NCI-H446 treated with DMSO at 0.1 percent for 48 hours (cell line): Measurements from ENCODE around the gene CGA.
"Not testable (repeated sequence)": the region's sequence is repeated elsewhere in the genome, so short reads cannot be mapped to it uniquely, and the experiment has no call there.

Experiments
- DNase-seq: peaks from one replicate; lab custom pipeline; 2025; lab: John Stamatoyannopoulos, UW

The CGA gene

DNA sequence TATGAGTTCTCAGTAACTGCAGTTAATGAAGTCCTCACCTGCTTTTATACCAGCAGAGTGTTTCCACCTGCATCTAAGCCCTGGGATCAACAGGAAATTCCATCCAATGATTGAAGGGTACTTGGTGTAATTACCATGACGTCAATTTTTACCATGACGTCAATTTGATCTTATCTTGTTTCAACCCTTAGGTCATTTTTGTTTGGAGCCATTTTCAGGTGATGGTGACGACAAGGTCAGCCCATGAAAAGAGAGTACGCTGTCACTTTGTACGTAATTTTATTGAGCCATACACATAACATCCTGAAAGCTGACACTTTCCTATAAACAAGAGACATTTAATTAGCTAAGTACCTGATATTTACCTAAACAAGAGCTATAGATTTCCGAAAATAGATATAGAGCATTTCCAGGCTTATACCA is at the start of gene CGA:
Gene CGA (minus strand): TSS at position 20 of the 423 bp plus-strand sequence. CDS start 6,906 bp downstream, outside the sequence.
- DNase-seq: no peak

- DNase-seq: not testable (repeated sequence)
These were observed 45.0 kb upstream of the CGA start for GRCh38 chr6:87139927-87140326.

- DNase-seq: peak; percentile 4
These were observed 44.3 kb upstream of the CGA start for GRCh38 chr6:87139236-87139635.

- DNase-seq: no peak
These were observed 42.1 kb upstream of the CGA start for GRCh38 chr6:87136963-87137362.

DNA sequence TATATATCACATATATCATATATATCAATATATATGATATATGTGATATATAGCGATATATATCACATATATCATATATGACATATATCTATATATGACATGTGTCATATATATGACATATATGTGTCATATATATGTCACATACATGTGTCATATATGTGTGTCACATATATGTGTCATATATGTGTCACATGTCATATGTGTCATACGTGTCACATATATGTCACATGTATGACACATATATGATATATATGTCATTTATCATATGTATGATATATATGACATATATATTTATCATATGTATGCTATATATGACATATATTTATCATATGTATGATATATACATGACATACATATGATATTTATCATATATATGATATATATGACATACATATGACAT is 32.8 kb upstream of the CGA start:
- DNase-seq: no peak

DNA sequence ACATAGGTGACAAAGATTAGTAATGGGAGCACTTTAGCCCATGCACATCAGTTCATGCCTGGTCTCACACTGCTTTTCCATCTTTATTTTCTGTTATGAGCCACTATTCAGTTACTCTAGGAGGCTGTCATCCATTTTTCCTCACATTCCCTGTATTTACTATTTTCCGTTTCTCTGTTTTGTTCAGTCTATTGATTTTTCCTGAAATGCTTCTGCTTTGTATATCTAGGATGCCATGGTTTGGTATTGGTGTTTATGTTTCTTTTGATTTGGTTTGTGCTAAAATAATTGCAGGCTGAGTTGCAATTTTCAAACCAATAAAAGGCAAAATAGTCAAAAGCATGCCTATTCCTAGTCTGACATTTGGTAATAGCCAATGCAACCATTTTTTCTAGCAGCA is 31.6 kb upstream of the CGA start:
- no peak for DNase-seq

- no peak for DNase-seq
These were observed 29.2 kb upstream of the CGA start for GRCh38 chr6:87124074-87124473.

DNA sequence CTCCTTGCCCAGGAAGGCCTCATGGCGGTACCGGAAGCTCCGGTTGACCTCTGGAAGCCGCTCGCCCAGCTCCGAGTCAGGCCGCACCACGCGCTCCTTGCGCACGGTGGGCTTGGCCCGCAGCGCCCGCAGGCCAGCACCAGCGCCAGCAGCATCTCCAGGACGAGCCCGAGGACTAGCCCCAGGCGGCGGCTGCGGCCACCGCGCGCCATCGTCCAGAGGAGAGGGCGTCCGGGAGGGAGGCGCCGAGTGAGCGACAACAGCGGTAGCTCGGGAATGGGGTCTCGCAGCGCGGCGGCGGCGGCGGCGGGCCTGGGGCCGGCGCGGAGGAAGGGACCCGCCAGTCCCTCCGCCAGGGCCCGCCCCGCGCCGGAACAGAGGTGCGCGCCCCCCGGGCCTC is 27.6 kb upstream of the CGA start:
- DNase-seq: no peak

DNA sequence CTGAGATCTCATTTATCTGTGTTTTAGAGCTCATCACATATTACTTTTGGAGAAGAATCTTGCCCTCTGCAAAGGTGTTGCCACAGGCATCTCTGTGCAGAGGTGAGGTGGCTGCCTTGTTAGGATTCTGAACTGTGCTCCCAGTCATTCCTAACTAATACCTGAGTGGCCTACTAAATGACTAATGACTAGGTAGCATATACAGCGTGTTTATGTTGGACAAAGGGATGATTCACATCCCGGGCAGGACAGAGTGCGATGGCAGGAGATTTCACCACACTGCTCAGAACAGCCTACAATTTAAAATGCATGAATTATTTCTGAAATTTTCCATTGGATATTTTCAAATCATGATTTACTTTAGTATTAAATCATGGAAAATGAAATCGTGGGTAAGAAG is 23.1 kb upstream of the CGA start:
- DNase-seq: no peak

DNA sequence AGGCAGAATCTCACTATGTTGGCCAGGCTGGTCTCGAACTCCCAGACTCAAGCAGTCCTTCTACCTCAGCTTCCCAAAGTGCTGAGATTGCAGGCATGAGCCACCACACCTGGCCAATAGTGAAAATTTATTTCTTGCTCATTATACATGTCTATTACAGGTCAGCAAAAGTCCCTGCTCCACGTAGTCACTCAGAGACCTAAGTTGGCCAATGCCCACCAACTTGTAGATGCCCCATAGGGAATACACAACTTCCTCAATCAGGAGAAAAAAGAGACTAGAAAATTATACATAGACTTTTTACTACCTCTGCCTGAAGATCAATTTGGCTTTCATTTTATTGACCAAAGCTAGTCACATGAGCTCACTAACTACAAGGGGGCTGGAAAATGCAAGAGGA is 22.0 kb upstream of the CGA start:
- DNase-seq: no peak

DNA sequence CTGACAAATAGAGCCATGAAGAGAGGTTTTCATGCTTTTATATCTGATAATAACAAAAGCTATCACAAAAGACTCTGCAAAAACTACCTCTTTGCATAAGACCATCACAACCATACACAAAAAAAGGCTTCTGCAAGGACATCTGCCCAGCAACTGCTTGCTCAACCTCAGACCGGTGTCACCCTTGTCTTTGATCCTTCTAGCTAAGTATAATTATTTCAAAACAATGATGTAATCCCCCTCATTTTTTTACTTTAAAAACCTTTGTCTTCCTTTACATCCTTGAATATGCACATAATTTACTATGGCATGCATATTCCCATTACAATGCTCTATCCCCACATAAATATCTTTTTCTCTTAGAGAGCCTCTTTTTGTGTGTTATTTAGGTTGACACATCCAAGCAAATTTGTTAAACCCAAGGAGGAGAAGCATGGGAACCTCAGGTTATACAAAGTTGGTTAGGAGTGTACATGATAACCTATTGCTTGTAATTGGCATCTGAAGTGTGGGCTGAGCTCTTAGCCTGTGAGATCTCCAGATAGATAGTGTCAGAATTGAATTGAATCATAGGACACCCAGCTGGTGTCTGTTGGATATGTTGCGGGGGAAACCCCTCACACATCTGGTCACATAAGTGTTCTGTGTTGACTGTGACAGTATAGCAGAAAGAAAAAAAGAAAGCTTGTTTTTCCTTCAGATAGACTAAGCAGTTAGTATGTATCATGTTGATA is 20.7 kb upstream of the CGA start:
- no peak for DNase-seq

DNA sequence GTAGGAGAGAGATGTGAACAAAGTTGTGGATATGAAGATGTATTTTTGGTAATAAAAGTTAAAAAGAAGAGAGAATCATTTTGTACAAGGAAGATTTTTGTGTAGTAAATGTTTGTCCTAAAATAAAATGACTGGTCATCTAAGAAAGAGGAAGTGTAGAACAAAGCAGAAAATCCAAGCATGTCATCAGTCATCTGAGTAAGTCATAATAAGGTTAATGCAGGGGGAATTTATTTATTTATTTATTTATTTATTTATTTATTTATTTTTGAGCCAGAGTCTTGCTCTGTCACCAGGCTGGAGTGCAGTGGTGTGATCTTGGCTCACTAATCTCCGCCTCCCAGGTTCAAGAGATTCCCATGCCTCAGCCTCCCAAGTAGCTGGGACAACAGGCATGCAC is 15.7 kb upstream of the CGA start:
- no peak for DNase-seq

DNA sequence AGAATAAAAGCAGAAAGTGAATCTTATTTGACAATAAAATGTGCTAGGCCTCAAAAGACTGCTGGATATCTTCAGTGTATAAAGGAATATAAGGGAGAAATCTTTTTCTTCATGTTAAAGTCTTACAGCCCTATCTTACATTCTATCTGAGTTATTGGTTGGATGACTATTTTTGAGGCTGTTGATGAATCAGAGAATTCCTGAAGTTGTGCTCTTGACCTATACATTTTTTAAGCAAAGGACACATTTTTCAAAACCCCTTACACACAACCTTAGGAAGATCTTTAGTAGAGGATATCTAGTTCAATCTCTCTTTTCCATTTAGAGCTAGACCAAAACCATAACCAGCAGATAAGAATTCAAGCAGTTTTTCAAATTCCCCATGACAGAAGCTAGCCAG is 10.9 kb upstream of the CGA start:
- no peak for DNase-seq

- no peak for DNase-seq
These were observed 9.8 kb upstream of the CGA start for GRCh38 chr6:87104667-87105066.

DNA sequence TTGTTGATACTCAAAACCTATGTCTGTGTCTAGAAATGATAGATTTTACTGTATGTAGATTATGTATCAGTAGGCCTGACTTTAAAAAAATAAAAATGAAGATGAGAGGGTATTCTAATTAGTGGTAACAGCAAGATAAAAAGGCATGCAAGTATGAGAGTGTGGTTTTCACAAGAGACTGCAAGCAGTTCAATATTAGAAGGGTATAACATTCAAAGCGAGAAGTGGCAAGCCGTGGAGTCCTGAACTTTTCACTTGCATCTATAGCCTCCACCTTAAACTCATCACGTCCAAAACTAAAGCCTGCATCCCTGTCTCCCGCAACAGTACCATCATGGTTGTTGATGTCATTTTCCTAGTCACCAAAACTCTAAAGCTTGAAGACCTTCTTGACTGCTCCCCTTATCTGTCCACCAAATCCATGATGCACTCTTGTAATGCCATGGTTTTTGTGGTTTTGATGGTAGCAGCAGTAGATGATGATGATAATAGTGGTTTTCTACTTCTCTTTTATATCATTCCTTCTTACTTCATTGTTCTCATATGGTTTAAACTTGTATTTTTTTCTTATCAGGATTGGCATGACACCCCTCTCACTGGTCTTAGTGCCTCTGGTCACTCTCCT is 9.2 kb upstream of the CGA start:
- DNase-seq: no peak

DNA sequence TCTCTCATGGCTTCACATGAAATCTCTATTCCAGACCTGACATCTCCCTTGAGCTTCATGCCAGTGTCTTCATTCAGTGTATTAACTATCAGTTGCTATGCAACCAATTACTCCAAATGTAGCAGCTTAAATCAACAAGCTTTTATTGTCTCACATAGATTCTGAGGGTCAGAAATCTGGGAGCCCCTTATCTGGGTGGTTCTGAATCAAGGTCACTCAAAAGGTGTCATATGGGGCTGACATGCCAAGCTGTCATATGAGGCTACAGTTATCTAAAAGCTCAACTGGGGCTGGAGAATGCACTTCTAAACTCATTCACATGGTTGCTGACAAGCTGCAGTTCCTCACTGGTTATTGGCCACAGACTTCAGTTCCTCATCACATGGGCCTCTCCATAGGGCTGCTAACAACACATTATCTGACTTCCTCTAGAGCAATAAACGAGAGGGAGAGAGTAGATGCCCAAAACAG is 7.3 kb upstream of the CGA start:
- no peak for DNase-seq

GRCh38 chr6:87101067-87101466 is 6.2 kb upstream of the CGA start:
- DNase-seq: no peak

DNA sequence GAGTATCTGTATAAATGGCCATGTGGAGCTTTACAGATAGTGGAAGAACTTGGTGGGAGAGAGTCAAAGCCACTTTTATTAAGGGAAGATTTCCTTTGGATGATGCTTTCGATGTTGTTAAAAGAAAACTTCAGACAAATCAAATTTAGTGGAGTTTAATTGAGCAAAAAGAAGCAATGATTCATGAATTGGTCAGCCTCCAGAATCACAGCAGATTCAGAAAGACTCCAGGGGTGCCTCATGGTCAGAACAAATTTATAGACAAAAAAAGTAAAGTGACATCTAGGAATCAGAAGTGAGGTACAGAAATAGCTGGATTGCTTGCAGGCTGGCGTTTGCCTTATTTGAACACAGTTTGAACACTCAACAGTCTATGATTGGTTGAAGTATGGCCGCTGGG is 5.3 kb upstream of the CGA start:
- DNase-seq: no peak

GRCh38 chr6:87099472-87099871 is 4.6 kb upstream of the CGA start:
- no peak for DNase-seq

GRCh38 chr6:87094576-87094975 is 330 bp downstream of the CGA start:
- no peak for DNase-seq

DNA sequence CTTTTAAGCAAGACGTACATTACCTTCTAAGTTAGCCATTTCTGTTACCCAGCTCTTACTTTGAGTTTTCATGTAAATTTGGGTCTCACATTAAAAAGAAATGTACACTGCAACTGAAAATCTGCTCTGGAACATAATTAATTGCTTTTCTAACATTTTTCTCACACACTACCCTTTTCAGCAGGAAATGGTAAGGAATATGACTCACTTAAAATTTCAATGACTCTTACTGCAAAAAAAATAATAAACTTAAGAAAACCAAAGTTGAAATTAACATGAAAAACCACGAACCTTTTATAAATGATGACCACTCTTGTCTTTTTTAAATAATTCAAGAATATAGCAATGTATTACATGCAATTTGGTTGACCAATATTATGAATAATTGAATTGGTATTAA is 1.3 kb downstream of the CGA start:
- no peak for DNase-seq

GRCh38 chr6:87093199-87093598 is 1.7 kb downstream of the CGA start:
- no peak for DNase-seq

- no peak for DNase-seq
These were observed 2.5 kb downstream of the CGA start for GRCh38 chr6:87092435-87092834.

GRCh38 chr6:87089135-87089534 is 5.8 kb downstream of the CGA start:
- DNase-seq: no peak
